AG09309 (cell line): ENCODE measurements around the gene EEPD1.
"Not testable (repeated sequence)": the region's sequence is repeated elsewhere in the genome, so short reads cannot be mapped to it uniquely, and the experiment has no call there.

ENCODE experiments used
- DNase-seq: peaks from one replicate; pipeline ENCODE4 v3.0.0-alpha.2; 2010; ENCODE audit warnings: low read depth
- H3K4me3 ChIP-seq: 2 replicates; pipeline ENCODE4 v1.5.1; 2011; ENCODE audit warnings: mild to moderate bottlenecking, low read depth, low read length, moderate library complexity; ENCODE audit not compliant: control insufficient read depth
- TF ChIP-seq, protein P1 (sequence below): IDR thresholded peaks from 2 replicates; pipeline ENCODE4 v1.5.1; 2011; ENCODE audit warnings: mild to moderate bottlenecking, low read depth, low read length, inconsistent platforms; ENCODE audit not compliant: insufficient read depth, control insufficient read depth; ENCODE audit errors: missing control alignments

The EEPD1 gene

DNA sequence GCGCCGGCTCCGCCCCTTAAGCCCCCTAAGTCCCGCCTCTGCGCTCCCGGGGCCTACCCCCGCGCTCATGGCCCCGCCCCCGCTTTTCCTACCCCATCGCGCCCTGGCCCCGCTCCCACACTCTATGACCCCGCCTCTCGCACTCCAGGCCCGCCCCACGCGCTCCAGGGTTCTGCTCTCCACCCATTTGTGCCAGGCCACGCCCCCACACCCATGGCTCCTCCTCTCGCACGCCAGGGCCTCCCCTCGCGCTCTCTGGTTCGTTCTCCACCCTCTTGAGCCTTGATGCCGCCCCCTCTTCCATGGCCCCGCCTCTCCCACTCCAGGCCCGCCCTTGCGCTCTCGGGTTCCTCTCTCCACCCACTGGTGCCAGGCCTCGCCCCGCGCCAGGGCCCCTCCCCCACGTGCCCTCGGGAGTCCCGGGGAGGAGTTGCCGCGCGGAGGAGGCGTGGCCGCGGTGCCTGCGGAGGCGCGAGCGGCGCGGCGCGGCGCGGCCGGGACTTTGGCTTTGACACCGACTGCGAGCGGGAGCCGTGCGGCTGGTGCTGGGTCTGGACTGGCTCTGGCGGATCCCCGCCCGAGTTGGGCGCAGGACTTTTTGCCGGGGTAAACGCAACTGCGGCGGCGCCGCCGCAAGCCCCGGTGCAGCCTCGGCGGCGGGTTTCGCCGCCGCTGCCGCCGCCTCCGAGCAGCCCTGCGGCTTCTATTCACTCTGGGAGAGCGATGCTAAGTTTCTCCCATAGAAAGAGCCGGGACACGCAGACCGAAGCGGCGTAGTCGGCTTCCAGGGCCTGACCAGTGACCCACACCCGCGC is at the start of gene EEPD1:
EEPD1 (plus strand) TSS at position 499 of the 815 bp plus-strand sequence. CDS start 1,071 bp downstream, outside the sequence.
- H3K4me3 ChIP-seq, result peak within 1 kb of the TSS; percentile 71
- DNase-seq, result peak; percentile 93
- TF ChIP-seq, protein P1, sequence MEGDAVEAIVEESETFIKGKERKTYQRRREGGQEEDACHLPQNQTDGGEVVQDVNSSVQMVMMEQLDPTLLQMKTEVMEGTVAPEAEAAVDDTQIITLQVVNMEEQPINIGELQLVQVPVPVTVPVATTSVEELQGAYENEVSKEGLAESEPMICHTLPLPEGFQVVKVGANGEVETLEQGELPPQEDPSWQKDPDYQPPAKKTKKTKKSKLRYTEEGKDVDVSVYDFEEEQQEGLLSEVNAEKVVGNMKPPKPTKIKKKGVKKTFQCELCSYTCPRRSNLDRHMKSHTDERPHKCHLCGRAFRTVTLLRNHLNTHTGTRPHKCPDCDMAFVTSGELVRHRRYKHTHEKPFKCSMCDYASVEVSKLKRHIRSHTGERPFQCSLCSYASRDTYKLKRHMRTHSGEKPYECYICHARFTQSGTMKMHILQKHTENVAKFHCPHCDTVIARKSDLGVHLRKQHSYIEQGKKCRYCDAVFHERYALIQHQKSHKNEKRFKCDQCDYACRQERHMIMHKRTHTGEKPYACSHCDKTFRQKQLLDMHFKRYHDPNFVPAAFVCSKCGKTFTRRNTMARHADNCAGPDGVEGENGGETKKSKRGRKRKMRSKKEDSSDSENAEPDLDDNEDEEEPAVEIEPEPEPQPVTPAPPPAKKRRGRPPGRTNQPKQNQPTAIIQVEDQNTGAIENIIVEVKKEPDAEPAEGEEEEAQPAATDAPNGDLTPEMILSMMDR, result no peak

DNA sequence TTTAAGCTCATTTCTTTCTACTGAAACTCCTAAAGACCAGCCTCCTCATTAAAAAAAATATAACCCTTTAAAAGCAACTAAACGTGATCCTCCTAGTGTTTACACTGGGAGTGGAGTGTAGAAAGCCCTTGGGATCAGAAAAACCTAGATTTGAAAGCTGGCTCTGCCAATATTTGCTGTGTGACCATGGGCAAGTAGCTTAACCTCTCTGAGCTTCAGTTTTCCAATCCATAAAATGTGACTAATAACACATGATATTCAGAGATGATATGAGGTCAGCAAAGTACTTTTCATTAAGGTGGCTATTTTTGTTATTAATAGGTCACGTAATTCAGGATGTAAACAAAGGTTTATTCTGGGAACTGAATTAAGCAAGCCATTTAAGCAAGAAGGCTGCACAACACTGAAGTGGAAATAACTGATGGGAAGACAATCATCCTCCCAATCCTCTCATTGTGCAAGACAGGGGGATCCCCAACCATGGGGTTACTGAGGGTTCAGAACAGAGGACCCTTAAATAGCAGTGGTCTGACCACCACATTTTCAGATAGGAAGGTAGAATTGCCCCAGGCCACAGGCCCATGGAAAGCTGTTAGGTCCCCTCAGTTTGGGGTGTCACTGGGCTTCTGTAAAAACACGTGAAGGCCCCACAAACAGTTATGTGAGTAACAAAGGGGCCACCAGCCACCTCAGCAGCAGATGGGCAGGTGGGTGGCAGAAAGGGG is 49.1 kb upstream of the EEPD1 start:
- H3K4me3 ChIP-seq, result no peak overlapping the region
- no peak for DNase-seq
- TF ChIP-seq, protein P1, result no peak

DNA sequence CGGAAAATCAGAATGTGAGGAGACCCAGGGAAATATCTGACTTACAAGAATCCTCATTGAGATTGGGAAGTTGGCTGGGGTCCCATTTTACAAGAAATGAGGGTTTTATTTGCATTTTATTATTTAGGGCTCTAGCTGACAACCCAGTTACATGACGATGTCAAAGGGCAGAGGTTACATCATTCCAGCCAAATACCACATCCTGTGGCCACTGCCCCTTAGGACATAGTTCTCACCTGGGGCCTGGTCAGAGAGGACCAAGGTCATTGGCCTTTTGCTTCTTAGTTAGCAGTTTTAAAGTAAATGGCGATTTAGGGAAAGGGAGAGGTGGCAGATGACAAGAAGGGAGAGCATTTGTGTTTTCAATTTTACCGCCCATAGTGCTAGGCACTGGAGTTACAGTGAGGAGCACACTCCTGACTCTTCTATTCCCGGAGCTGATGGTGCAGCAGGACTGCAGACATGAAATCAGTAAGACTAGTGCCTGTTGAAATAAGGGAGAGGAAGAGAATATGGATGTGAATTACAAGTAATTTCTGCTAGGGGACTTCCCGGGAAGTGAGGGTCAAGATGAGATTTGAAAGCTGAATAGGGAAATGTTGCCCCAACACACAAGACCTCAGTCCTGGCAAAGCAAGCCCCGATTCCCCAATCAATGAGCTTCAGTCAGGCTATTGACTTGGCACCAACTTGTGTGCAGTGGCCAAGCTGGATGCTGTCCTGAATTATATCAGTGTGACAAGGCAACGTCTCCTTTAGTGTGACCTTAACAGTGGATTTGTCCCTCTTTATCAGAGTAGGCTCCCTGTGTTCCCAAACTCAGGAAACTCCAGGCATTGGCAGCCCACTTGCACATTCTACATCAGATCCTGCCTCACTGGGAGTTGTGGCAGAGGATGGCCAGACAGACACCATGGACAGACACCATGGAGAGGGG is 45.8 kb upstream of the EEPD1 start:
- DNase-seq, H3K4me3 ChIP-seq: not testable (repeated sequence)

DNA sequence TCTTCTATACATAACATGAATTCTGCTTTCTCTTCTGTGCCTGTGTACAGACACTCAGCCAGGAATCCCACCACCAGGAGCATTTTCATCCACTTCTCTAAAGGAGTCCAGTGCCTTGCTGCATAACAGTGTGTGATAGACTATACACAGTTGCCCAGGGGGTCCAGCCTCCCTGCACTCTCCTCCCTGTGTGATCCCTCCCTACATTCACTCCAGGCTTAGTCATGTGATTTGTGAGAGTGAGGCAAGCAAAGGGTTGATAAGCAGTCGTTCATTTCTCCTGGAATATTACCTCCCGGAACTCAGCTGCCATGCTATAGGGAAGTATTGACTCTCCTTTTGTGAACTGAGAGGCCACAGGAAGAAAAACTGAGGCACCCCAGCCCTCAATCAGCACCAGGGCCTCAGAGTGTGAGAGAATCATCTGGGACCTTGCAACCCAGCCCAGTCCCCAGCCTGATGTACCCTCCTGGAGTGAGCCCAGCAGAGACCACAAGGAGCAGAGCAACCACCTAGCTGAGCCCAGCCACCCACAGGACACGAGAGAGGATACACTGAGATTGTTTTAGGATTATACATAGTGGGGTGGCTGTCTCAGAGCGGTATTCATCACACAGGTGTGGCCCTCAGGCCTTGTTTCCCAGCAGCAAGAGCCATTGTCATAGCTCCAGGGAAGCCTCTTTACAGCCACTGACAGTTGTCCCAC is 45.0 kb upstream of the EEPD1 start:
- TF ChIP-seq, protein P1, result no peak

DNA sequence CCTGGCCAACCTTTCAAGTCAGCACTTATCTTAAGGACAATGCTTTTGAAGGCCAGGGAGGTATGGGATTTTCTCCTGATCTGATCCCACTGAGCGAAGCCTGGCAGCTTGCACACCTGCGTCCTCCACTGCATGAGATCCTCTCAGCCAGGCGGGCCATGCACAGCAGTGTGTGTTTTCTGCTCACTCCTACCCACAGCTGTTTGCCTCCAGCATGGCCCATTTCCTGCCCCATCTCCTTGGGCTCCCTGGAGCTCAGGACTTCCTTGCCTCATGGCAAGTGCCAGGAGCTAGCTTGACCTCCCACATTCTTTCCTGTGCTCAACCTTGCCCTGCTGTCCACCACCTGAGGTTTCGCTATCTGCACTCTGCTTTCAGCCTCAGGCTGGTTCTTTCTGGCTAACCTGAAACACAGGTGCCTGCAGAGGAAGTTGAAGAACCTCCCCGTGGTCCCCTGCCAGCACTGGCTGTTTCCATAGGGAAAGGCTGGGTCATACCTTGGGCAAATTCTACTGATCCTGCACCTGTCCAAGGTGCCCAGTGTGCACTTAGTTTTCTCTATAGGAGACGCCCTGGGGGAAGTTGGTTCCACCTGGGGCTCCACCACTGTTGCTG is 43.9 kb upstream of the EEPD1 start:
- no peak overlapping the region for H3K4me3 ChIP-seq
- DNase-seq, result no peak
- TF ChIP-seq, protein P1, result no peak

More for the DNA sequence above, 45.0 kb upstream of the EEPD1 start:
- no peak for DNase-seq
- H3K4me3 ChIP-seq, result no peak overlapping the region

DNA sequence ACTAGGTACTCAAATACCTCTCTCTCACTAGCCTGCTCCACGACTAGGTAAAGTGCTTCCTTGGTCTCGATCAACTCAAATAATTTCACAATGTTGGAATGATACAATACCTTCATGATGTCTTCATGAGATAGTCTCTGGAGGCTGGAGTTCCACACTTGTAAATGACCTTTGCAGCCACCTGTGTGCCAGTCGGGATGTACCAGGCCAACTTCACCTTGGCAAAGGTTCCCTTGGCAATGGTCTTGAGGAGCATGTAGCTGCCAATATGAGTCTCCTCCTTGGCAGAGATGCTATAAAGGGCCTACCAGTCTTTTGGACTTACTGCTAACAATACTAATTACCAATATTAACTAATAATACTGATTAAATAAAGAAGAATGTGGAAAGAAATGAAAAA is 42.5 kb upstream of the EEPD1 start:
- H3K4me3 ChIP-seq, result no peak overlapping the region
- no peak for DNase-seq
- TF ChIP-seq, protein P1, result no peak
